GM18502 (cell line): ENCODE data around the gene SETD4.
"Not testable (repeated sequence)": the region's sequence is repeated elsewhere in the genome, so short reads cannot be mapped to it uniquely, and the experiment has no call there.

Experiments used
- ATAC-seq: cut with Tn5 transposase; IDR thresholded peaks from one replicate; pipeline ENCODE4 v1.9.1; 2021; ENCODE audit warnings: mild to moderate bottlenecking; ENCODE audit not compliant: unreplicated experiment, poor library complexity

SETD4 gene

GRCh38 chr21:36060159-36060921, at the start of gene SETD4:
SETD4 (minus strand) TSS chr21:36060526; CDS start chr21:36058888, 1,638 bp downstream.
- peak; percentile 92 for ATAC-seq

- ATAC-seq: no peak
Observed at GRCh38 chr21:36109868-36110267, 49.5 kb upstream of the SETD4 start.

GRCh38 chr21:36105327-36105842, 45.1 kb upstream of the SETD4 start:
- no peak for ATAC-seq

GRCh38 chr21:36104317-36105300, 44.3 kb upstream of the SETD4 start:
- ATAC-seq: no peak

- ATAC-seq: no peak
Observed at GRCh38 chr21:36103434-36103833, 43.1 kb upstream of the SETD4 start.

GRCh38 chr21:36100971-36101641, 40.8 kb upstream of the SETD4 start:
- no peak for ATAC-seq

- not testable (repeated sequence) for ATAC-seq
Observed at GRCh38 chr21:36099695-36100211, 39.4 kb upstream of the SETD4 start.

- no peak for ATAC-seq
Observed at GRCh38 chr21:36099000-36099399, 38.7 kb upstream of the SETD4 start.

GRCh38 chr21:36098182-36098532, 37.8 kb upstream of the SETD4 start:
- ATAC-seq: no peak

GRCh38 chr21:36097427-36098181, 37.3 kb upstream of the SETD4 start:
- ATAC-seq: peak; percentile 67

GRCh38 chr21:36096398-36097290, 36.3 kb upstream of the SETD4 start:
- ATAC-seq: no peak

GRCh38 chr21:36093512-36093911, 33.2 kb upstream of the SETD4 start:
- no peak for ATAC-seq

GRCh38 chr21:36092681-36093080, 32.4 kb upstream of the SETD4 start:
- no peak for ATAC-seq

- ATAC-seq: no peak
Observed at GRCh38 chr21:36089946-36090345, 29.6 kb upstream of the SETD4 start.

- no peak for ATAC-seq
Observed at GRCh38 chr21:36087362-36088138, 27.2 kb upstream of the SETD4 start.

- ATAC-seq: no peak
Observed at GRCh38 chr21:36082237-36082664, 21.9 kb upstream of the SETD4 start.

GRCh38 chr21:36080386-36080785, 20.1 kb upstream of the SETD4 start:
- no peak for ATAC-seq

GRCh38 chr21:36079671-36080070, 19.3 kb upstream of the SETD4 start:
- ATAC-seq: no peak
